GM18909 (cell line): ENCODE data around the gene MIPEP.
"Not testable (repeated sequence)": the region's sequence is repeated elsewhere in the genome, so short reads cannot be mapped to it uniquely, and the experiment has no call there.

Experiments
- ATAC-seq: cut with Tn5 transposase; IDR thresholded peaks from one replicate; pipeline ENCODE4 v1.9.1; 2021; ENCODE audit warnings: mild to moderate bottlenecking; ENCODE audit not compliant: unreplicated experiment, poor library complexity

MIPEP gene

GRCh38 chr13:23787464-23787863 is 101.7 kb downstream of the MIPEP start:
- no peak for ATAC-seq

GRCh38 chr13:23786607-23787006 is 102.6 kb downstream of the MIPEP start:
- ATAC-seq = no peak

- ATAC-seq = no peak
These were observed 110.3 kb downstream of the MIPEP start for GRCh38 chr13:23778879-23779278.

- ATAC-seq = no peak
These were observed 111.1 kb downstream of the MIPEP start for GRCh38 chr13:23778002-23778652.

GRCh38 chr13:23777575-23777870 is 111.7 kb downstream of the MIPEP start:
- ATAC-seq = peak; percentile 25

- peak; percentile 96 for ATAC-seq
These were observed 112.3 kb downstream of the MIPEP start for GRCh38 chr13:23776698-23777574.

- no peak for ATAC-seq
These were observed 116.5 kb downstream of the MIPEP start for GRCh38 chr13:23772717-23773116.

- ATAC-seq = peak; percentile 12
These were observed 117.2 kb downstream of the MIPEP start for GRCh38 chr13:23771956-23772355.

GRCh38 chr13:23771552-23771951 is 117.6 kb downstream of the MIPEP start:
- ATAC-seq = peak; percentile 93

- no peak for ATAC-seq
These were observed 118.2 kb downstream of the MIPEP start for GRCh38 chr13:23770973-23771372.

GRCh38 chr13:23770428-23770827 is 118.8 kb downstream of the MIPEP start:
- no peak for ATAC-seq

- ATAC-seq = no peak
These were observed 119.8 kb downstream of the MIPEP start for GRCh38 chr13:23769401-23769800.

GRCh38 chr13:23767838-23768237 is 121.4 kb downstream of the MIPEP start:
- ATAC-seq = no peak

GRCh38 chr13:23766939-23767338 is 122.3 kb downstream of the MIPEP start:
- no peak for ATAC-seq

- no peak for ATAC-seq
These were observed 122.9 kb downstream of the MIPEP start for GRCh38 chr13:23766283-23766682.

GRCh38 chr13:23765531-23765930 is 123.7 kb downstream of the MIPEP start:
- no peak for ATAC-seq

- ATAC-seq = no peak
These were observed 125.9 kb downstream of the MIPEP start for GRCh38 chr13:23763318-23763717.

- not testable (repeated sequence) for ATAC-seq
These were observed 127.4 kb downstream of the MIPEP start for GRCh38 chr13:23761760-23762159.

- no peak for ATAC-seq
These were observed 129.2 kb downstream of the MIPEP start for GRCh38 chr13:23760000-23760399.

GRCh38 chr13:23758798-23759527 is 130.2 kb downstream of the MIPEP start:
- ATAC-seq = no peak

GRCh38 chr13:23754997-23755396 is 134.2 kb downstream of the MIPEP start:
- no peak for ATAC-seq
